K562 (cell line): Measurements from ENCODE around the gene RAB11FIP2.

ENCODE experiments used
- ETV6 ChIP-seq, 3 experiments: fragments of 150-350 bp in 1 of 3; sonication (generic) in 1 of 3; formaldehyde crosslinking in 1 of 3; IDR thresholded peaks; 2 replicates each; pipeline versions ENCODE4 v1.6.1 to v1.8.0; 2014 to 2022; ENCODE audit warnings: borderline replicate concordance in 2 of 3, low read depth in 2 of 3, antibody characterized with exemption in 1 of 3, low read length in 1 of 3, mild to moderate bottlenecking in 1 of 3, missing genetic modification reagents in 1 of 3
- KAT2B ChIP-seq: IDR thresholded peaks from one replicate; pipeline ENCODE4 v1.6.1; 2012; ENCODE audit warnings: low read depth, mild to moderate bottlenecking, control low read depth, inconsistent platforms, low read length, moderate library complexity
- ZBTB7A ChIP-seq: IDR thresholded peaks from 2 replicates; pipeline ENCODE4 v1.6.1; 2011; ENCODE audit warnings: low read depth, mild to moderate bottlenecking, low read length, moderate library complexity, borderline replicate concordance; ENCODE audit not compliant: control insufficient read depth
- ZNF324 ChIP-seq: fragments of 250-450 bp; sonication (Bioruptor Pico); IDR thresholded peaks from 2 replicates; pipeline ENCODE4 v1.4.0; 2020; ENCODE audit warnings: mild to moderate bottlenecking
- TF ChIP-seq, protein P1 (sequence below), 3 experiments: IDR thresholded peaks in 2 of 3; conservative IDR thresholded peaks in 1 of 3; 2 replicates each; pipeline ENCODE4 v1.5.1; 2011 to 2012; ENCODE audit warnings: low read length in 3 of 3, mild to moderate bottlenecking in 3 of 3, control low read depth in 2 of 3, improper control_type of control experiment in 1 of 3, inconsistent platforms in 1 of 3, low read depth in 1 of 3, mixed read lengths in 1 of 3, moderate library complexity in 1 of 3; ENCODE audit not compliant: insufficient read depth in 2 of 3
- TF ChIP-seq, protein P2 (sequence below): IDR thresholded peaks from 2 replicates; pipeline ENCODE4 v1.6.1; 2012; ENCODE audit warnings: low read depth, low read length, improper control_type of control experiment, borderline replicate concordance

- TF ChIP-seq, protein P1, sequence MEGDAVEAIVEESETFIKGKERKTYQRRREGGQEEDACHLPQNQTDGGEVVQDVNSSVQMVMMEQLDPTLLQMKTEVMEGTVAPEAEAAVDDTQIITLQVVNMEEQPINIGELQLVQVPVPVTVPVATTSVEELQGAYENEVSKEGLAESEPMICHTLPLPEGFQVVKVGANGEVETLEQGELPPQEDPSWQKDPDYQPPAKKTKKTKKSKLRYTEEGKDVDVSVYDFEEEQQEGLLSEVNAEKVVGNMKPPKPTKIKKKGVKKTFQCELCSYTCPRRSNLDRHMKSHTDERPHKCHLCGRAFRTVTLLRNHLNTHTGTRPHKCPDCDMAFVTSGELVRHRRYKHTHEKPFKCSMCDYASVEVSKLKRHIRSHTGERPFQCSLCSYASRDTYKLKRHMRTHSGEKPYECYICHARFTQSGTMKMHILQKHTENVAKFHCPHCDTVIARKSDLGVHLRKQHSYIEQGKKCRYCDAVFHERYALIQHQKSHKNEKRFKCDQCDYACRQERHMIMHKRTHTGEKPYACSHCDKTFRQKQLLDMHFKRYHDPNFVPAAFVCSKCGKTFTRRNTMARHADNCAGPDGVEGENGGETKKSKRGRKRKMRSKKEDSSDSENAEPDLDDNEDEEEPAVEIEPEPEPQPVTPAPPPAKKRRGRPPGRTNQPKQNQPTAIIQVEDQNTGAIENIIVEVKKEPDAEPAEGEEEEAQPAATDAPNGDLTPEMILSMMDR (IDR thresholded peaks at IDR 0.05 in 2 of 3, conservative IDR thresholded peaks at IDR 0.05 in 1 of 3; ENCODE audit: insufficient read depth in 2 of 3, low read depth in 1 of 3, low read length in 3 of 3), result no peak
- TF ChIP-seq KAT2B (no peak), ZNF324 (CRISPR knock-in tag) (no peak), ZBTB7A (no peak), ETV6 (IDR thresholded peaks at IDR 0.05; ENCODE audit: borderline replicate concordance in 1 of 2, low read depth in 2 of 2, low read length in 1 of 2) (no peak), ETV6 (CRISPR knock-in tag; IDR thresholded peaks at IDR 0.05; ENCODE audit: borderline replicate concordance) (no peak)
- TF ChIP-seq, protein P2, sequence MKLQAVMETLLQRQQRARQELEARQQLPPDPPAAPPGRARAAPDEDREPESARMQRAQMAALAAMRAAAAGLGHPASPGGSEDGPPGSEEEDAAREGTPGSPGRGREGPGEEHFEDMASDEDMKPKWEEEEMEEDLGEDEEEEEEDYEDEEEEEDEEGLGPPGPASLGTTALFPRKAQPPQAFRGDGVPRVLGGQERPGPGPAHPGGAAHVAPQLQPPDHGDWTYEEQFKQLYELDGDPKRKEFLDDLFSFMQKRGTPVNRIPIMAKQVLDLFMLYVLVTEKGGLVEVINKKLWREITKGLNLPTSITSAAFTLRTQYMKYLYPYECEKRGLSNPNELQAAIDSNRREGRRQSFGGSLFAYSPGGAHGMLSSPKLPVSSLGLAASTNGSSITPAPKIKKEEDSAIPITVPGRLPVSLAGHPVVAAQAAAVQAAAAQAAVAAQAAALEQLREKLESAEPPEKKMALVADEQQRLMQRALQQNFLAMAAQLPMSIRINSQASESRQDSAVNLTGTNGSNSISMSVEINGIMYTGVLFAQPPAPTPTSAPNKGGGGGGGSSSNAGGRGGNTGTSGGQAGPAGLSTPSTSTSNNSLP, result no peak
These were observed 57.9 kb downstream of the RAB11FIP2 start for GRCh38 chr10:117988814-117989213.
